ACC112 (cell line): ENCODE data around the gene P4HA1.
"Not testable (repeated sequence)": the region's sequence is repeated elsewhere in the genome, so short reads cannot be mapped to it uniquely, and the experiment has no call there.

Experiments
- H2AFZ ChIP-seq: fragments of 200-600 bp; sonication (generic); one replicate; pipeline ENCODE4 v1.6.0; 2017; ENCODE audit warnings: antibody characterized with exemption, low read length; ENCODE audit not compliant: unreplicated experiment
- H3K27ac ChIP-seq: fragments of 200-600 bp; sonication (generic); 2 replicates; pipeline ENCODE4 v1.5.1; 2014; ENCODE audit warnings: low read depth, mild to moderate bottlenecking, antibody characterized with exemption, low read length, moderate library complexity
- H3K27me3 ChIP-seq: fragments of 200-600 bp; sonication (generic); 2 replicates; pipeline ENCODE4 v1.6.1; 2014; ENCODE audit warnings: mild to moderate bottlenecking, antibody characterized with exemption, low read length, moderate library complexity, mixed read lengths; ENCODE audit not compliant: insufficient read depth
- H3K36me3 ChIP-seq: fragments of 200-600 bp; sonication (generic); 2 replicates; pipeline ENCODE4 v1.6.1; 2016; ENCODE audit warnings: mild to moderate bottlenecking, antibody characterized with exemption, low read length, moderate library complexity, mixed read lengths; ENCODE audit not compliant: insufficient read depth
- H3K4me1 ChIP-seq: fragments of 200-600 bp; sonication (generic); one replicate; pipeline ENCODE4 v1.6.1; 2016; ENCODE audit warnings: low read length, mixed read lengths; ENCODE audit not compliant: insufficient read depth, unreplicated experiment, control insufficient read depth
- H3K4me3 ChIP-seq: fragments of 200-600 bp; sonication (generic); 2 replicates; pipeline ENCODE4 v1.5.1; 2014; ENCODE audit warnings: mild to moderate bottlenecking, low read depth, low read length
- H3K79me2 ChIP-seq: fragments of 200-600 bp; sonication (generic); one replicate; pipeline ENCODE4 v1.6.0; 2016; ENCODE audit warnings: low read length; ENCODE audit not compliant: control insufficient read depth, unreplicated experiment, insufficient read depth

P4HA1 gene

DNA sequence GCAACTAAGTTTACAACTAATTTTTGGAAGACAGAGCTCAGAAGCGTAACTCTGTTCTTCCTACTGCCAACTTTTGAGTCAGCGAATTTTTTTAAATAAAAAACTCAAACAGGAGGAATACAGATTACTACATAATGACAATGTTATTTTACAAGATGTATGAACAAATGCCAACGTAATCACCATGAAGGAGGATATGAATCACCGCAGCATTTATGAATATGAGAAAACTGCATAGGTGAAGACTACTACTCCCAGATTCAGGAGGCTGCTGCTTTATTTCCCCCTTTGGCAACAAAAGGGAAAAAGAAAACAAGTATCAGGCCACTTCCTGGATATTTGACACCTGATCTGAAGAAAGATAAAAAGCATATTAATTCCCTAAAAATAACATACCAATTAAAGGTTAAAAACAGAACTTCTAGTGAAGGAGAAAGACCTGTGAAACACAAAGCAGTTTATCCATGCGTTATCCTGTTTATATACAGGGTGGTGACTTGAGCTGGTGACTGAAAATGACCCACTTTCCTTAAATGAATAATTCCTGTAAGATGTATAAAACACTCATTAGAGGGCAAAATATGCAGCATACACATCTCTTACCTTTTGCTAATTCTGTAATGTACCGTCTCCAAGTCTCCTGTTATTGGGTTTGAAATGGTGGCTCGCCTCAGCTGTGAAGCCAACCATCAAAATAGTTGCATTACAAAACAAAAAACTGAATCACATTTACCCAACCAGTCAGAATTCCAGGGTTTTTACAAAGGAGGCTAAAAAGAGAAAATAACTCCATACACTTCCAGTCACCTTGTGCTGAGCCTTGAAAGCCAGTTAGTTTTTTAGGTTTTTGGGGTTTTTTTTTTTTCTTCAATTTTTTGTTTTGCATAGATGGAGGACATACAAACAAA is 52.0 kb downstream of the P4HA1 start:
- Histone ChIP-seq H2AFZ (no peak overlapping the region), H3K27ac (peak overlapping the region; percentile 93), H3K36me3 (peaks cover 22% of the 10 kb centered on the region), H3K4me3 (peak overlapping the region; percentile 22; the same call in 1 of the 2 replicates), H3K27me3 (no peaks in the 10 kb centered on the region), H3K79me2 (peaks cover 14% of the 10 kb centered on the region), H3K4me1 (peaks cover 31% of the 10 kb centered on the region)

DNA sequence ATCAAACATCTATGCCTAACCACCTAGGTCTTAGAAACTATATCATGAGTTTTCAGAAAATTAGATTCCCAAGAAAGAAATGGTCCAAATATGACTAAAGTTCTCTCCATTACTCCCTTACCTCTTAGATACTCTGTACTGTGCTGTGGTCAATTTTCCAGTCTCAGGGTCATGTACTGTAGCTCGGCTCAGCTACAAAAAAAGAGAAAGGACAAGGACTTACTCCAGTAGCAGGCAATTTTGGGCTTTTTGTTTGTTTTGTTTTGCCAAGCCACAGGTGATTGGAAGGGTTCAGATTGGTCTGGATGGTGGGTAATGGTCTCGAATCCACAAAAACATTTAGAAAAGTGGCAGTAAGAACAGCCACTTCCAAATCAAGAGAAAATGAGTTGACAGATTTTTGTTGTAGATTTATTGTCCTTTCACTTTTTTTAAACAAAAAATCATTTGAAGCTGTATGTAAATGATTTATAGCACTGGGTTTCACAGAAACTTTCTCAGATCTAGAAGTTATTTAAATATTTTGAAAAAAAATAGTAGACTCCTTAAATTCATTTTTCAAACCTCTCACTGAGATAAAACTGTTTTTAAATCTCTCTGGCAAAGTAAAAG is 52.8 kb downstream of the P4HA1 start:
- Histone ChIP-seq H2AFZ (no peak overlapping the region), H3K4me3 (peak overlapping the region; percentile 6; the same call in 1 of the 2 replicates), H3K27me3 (no peaks in the 10 kb centered on the region), H3K36me3 (peaks cover 18% of the 10 kb centered on the region), H3K27ac (peak overlapping the region; percentile 93), H3K4me1 (peaks cover 31% of the 10 kb centered on the region), H3K79me2 (peaks cover 14% of the 10 kb centered on the region)

DNA sequence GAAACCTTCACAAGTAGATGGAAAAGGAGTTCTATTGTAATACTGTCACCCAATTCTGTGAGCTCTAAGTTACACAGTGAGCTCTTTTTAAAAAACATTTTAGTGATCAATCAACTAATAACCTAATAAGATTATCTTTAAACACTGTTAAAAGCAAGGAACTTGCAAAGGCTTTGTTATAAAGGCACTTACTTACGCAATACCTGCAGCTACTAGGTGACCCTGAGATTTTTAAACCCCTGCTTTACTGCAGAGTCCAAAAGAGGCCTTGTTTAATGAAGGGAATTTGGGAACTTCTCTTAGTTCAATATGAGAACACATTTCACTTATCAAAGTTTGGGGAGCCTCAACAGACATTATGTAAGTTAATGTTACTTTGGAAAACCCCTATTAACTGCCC is 53.3 kb downstream of the P4HA1 start:
- H3K27me3 ChIP-seq: no peaks in the 10 kb centered on the region
- no peak overlapping the region for H3K4me3 ChIP-seq
- H3K36me3 ChIP-seq: peaks cover 18% of the 10 kb centered on the region
- H3K27ac ChIP-seq: peak overlapping the region; percentile 93
- H3K4me1 ChIP-seq: peaks cover 31% of the 10 kb centered on the region
- H3K79me2 ChIP-seq: peaks cover 14% of the 10 kb centered on the region
- H2AFZ ChIP-seq: no peak overlapping the region

DNA sequence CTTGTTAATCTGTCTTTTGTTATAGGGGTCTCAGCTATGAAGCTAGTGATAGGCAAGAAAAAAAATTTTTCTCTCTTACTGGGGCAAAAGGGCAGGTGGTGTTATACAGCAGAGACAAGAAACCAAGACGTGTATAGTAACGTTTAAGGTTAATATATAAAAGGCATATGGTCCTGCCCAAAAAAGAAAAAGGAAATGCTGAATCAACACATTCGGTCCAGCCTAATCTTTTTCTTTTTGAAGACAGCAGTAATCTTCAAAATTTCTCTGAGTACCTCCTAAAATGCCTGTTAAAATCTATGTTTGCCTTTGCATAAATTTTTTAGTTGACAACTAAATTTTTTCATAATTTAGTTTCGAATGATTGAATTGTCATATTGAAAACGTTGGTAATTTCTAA is 54.5 kb downstream of the P4HA1 start:
- Histone ChIP-seq H3K27me3 (no peaks in the 10 kb centered on the region), H3K4me3 (no peak overlapping the region), H3K4me1 (peaks cover 31% of the 10 kb centered on the region), H3K36me3 (peaks cover 18% of the 10 kb centered on the region), H3K79me2 (peaks cover 14% of the 10 kb centered on the region), H3K27ac (no peak overlapping the region), H2AFZ (no peak overlapping the region)

DNA sequence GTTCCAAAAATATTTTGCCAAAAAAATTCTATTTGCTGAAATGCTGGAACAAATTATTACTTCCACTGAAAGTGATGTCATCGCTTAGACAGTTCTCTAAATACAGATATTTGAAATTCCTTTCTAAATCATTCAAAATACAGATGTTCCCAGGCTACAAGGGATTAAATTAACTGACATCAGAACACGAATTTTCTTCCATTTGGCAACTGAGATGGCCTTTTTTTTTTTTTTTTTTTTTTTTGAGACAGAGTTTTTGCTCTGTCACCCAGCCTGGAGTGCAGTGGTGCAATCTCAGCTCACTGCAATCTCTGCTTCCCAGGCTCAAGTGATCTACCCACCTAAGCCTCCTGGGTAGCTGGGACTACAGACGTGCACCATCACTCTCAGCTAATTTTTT is 57.0 kb downstream of the P4HA1 start:
- peaks cover 12% of the 10 kb centered on the region for H3K36me3 ChIP-seq
- no peak overlapping the region for H2AFZ ChIP-seq
- H3K4me1 ChIP-seq: peaks cover 13% of the 10 kb centered on the region
- no peaks in the 10 kb centered on the region for H3K27me3 ChIP-seq
- H3K79me2 ChIP-seq: peaks cover 12% of the 10 kb centered on the region
- peak overlapping the region; percentile 54 for H3K27ac ChIP-seq
- H3K4me3 ChIP-seq: no peak overlapping the region

DNA sequence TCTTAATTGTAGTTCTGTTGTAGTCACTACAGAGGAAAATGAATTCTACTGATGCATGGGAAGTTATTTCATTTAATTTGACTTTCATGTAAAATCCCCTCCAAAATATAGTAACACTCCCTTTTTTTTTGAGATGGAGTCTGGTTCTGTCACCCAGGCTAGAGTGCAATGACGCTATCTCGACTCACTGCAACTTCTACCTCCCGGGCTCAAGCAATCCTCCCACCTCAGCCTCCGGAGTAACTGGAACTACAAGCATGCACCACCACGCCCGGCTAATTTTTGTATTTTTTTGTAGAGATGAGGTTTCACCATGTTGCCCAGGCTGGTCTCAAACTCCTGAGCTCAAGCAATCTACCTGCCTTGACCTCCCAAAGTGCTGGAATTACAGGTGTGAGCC is 60.4 kb downstream of the P4HA1 start:
- peaks cover 10% of the 10 kb centered on the region; the same call in 1 of the 2 replicates for H3K36me3 ChIP-seq
- not testable (repeated sequence) for H2AFZ ChIP-seq, H3K27ac ChIP-seq

DNA sequence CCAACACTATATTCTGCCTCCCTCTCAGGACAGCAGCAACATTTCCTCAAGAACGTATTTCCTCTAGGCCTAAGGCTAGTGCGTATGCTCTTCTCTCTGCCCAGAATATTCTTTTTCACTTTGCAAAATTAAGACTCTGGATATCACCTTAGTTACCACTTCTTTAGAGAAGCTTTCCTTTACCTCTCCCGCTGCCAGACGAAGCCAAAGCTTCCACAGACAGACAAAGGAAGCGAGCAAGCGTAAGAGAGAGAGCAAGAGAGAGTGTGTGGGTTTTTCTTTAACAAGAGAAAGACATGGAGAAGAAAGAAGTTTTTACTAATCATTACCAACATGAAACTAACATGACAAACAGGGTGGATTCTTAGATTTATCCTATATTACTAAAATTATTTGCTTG is 64.1 kb downstream of the P4HA1 start:
- no peak overlapping the region for H3K27ac ChIP-seq
- H3K79me2 ChIP-seq: peaks cover 4% of the 10 kb centered on the region
- no peak overlapping the region for H2AFZ ChIP-seq
- H3K27me3 ChIP-seq: no peaks in the 10 kb centered on the region
- H3K4me3 ChIP-seq: no peak overlapping the region
- peaks cover 32% of the 10 kb centered on the region for H3K36me3 ChIP-seq
- H3K4me1 ChIP-seq: no peaks in the 10 kb centered on the region

More for the DNA sequence above, 60.4 kb downstream of the P4HA1 start:
- not testable (repeated sequence) for H3K27me3 ChIP-seq, H3K79me2 ChIP-seq, H3K4me3 ChIP-seq, H3K4me1 ChIP-seq

DNA sequence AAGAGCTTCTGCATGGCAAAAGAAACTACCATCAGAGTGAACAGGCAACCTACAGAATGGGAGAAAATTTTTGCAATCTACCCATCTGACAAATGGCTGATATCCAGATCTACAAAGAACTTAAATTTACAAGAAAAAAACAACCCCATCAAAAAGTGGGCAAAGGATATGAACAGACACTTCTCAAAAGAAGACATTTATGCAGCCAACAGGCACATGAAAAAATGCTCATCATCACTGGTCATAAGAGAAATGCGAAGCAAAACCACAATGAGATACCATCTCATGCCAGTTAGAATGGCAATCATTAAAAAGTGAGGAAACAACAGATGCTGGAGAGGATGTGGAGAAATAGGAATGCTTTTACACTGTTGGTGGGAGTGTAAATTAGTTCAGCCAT is 70.0 kb downstream of the P4HA1 start:
- not testable (repeated sequence) for H3K79me2 ChIP-seq, H3K27ac ChIP-seq, H2AFZ ChIP-seq, H3K4me3 ChIP-seq, H3K27me3 ChIP-seq, H3K4me1 ChIP-seq
- peaks cover 22% of the 10 kb centered on the region for H3K36me3 ChIP-seq

DNA sequence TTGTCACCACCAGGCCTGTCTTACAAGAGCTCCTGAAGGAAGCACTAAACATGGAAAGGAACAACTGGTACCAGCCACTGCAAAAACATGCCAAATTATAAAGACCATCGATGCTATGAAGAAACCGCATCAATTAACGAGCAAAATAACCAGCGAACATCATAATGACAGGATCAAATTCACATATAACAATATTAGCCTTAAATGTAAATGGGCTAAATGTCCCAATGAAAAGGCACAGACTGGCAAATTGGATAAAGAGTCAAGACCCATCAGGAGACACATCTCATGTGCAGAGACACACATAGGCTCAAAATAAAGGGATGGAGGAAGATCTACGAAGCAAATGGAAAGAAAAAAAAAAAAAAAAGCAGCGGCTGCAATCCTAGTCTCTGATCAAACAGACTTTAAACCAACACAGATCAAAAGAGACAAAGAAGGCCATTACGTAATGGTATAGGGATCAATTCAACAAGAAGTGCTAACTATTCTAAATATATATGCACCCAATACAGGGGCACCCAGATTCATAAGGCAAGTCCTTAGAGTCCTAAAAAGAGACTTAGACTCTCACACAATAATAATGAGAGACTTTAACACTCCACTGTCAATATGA is 73.1 kb downstream of the P4HA1 start:
- Histone ChIP-seq H3K36me3 (peaks cover 14% of the 10 kb centered on the region), H3K79me2 (peaks cover 17% of the 10 kb centered on the region)

DNA sequence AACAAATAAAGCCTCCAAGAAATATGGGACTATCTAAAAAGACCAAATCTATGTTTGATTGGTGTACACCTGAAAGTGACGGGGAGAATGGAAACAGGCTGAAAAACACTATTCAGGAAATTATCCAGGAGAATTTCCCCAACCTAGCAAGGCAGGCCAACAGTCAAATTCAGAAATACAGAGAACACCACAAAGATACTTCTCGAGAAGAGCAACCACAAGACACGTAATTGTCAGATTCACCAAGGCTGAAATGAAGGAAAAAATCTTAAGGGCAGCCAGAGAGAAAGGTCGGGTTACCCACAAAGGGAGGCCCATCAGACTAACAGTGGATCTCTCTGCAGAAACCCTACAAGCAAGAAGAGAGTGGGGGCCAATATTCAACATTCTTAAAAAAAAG is 73.7 kb downstream of the P4HA1 start:
- H3K4me3 ChIP-seq, H3K27ac ChIP-seq, H2AFZ ChIP-seq, H3K27me3 ChIP-seq, H3K4me1 ChIP-seq: not testable (repeated sequence)
- H3K36me3 ChIP-seq: peaks cover 14% of the 10 kb centered on the region
- H3K79me2 ChIP-seq: peaks cover 22% of the 10 kb centered on the region

More for the DNA sequence above, 73.1 kb downstream of the P4HA1 start:
- not testable (repeated sequence) for H3K4me1 ChIP-seq, H3K27me3 ChIP-seq, H2AFZ ChIP-seq, H3K4me3 ChIP-seq, H3K27ac ChIP-seq
